HG02884 (cell line): Measurements from ENCODE around the gene EPHA1.

Experiments used
- ATAC-seq: cut with Tn5 transposase; IDR thresholded peaks from one replicate; pipeline ENCODE4 v1.9.1; 2021; ENCODE audit warnings: mild to moderate bottlenecking, moderate library complexity; ENCODE audit not compliant: unreplicated experiment

The EPHA1 gene

GRCh38 chr7:143375298-143376034 lies 33.2 kb downstream of the EPHA1 start:
- ATAC-seq = no peak

GRCh38 chr7:143374561-143374960 lies 34.1 kb downstream of the EPHA1 start:
- no peak for ATAC-seq

- ATAC-seq = no peak
Observed at GRCh38 chr7:143373255-143373794, 35.3 kb downstream of the EPHA1 start.

GRCh38 chr7:143372070-143372469 lies 36.6 kb downstream of the EPHA1 start:
- ATAC-seq = no peak

GRCh38 chr7:143369678-143370651 lies 38.7 kb downstream of the EPHA1 start:
- no peak for ATAC-seq

- ATAC-seq = no peak
Observed at GRCh38 chr7:143368387-143368786, 40.3 kb downstream of the EPHA1 start.

GRCh38 chr7:143367972-143368371 lies 40.7 kb downstream of the EPHA1 start:
- no peak for ATAC-seq

GRCh38 chr7:143363016-143363937 lies 45.4 kb downstream of the EPHA1 start:
- ATAC-seq = no peak

- no peak for ATAC-seq
Observed at GRCh38 chr7:143362131-143363015, 46.3 kb downstream of the EPHA1 start, which contains the start of gene FAM131B. TSS of gene FAM131B (minus strand) at chr7:143362713. CDS start at chr7:143362603, 110 bp downstream.

- no peak for ATAC-seq
Observed at GRCh38 chr7:143361552-143362130, 47.0 kb downstream of the EPHA1 start.

- no peak for ATAC-seq
Observed at GRCh38 chr7:143360788-143361551, 47.7 kb downstream of the EPHA1 start.

- no peak for ATAC-seq
Observed at GRCh38 chr7:143359771-143360353, 48.8 kb downstream of the EPHA1 start.

GRCh38 chr7:143358626-143359025 lies 50.0 kb downstream of the EPHA1 start:
- ATAC-seq = no peak

- no peak for ATAC-seq
Observed at GRCh38 chr7:143356414-143357050, 52.1 kb downstream of the EPHA1 start.

GRCh38 chr7:143355450-143356385 lies 52.9 kb downstream of the EPHA1 start:
- ATAC-seq = no peak

- ATAC-seq = no peak
Observed at GRCh38 chr7:143354965-143355364, 53.7 kb downstream of the EPHA1 start.
